HepG2 (cell line): Measurements from ENCODE around the gene XPO1.

Source experiments
- NR1H2 ChIP-seq: sonication (generic); formaldehyde crosslinking; IDR thresholded peaks from 2 replicates; pipeline ENCODE4 v1.8.1; 2022; ENCODE audit warnings: low read depth, missing genetic modification reagents, borderline replicate concordance
- RAD51 ChIP-seq: fragments of 450-650 bp; IDR thresholded peaks from 2 replicates; pipeline ENCODE4 v1.6.1; 2016; ENCODE audit warnings: borderline replicate concordance
- SP4 ChIP-seq: sonication (generic); formaldehyde crosslinking; IDR thresholded peaks from 2 replicates; pipeline ENCODE4 v1.8.1; 2023; ENCODE audit warnings: mild to moderate bottlenecking, missing genetic modification reagents

GRCh38 chr2:61435291-61435690 is 102.9 kb downstream of the XPO1 start:
- TF ChIP-seq SP4 (CRISPR knock-in tag) (no peak), RAD51 (no peak), NR1H2 (CRISPR knock-in tag) (no peak)
